ENCODE results near the gene SLC7A11. TPM values are rescaled to one million over a fixed set of nuclear protein-coding genes. Genes with fewer than 3 reads are reported as not detected.

Gene SLC7A11
- total RNA-seq = 7.6 and 11.8 TPM in 2 replicates

DNA sequence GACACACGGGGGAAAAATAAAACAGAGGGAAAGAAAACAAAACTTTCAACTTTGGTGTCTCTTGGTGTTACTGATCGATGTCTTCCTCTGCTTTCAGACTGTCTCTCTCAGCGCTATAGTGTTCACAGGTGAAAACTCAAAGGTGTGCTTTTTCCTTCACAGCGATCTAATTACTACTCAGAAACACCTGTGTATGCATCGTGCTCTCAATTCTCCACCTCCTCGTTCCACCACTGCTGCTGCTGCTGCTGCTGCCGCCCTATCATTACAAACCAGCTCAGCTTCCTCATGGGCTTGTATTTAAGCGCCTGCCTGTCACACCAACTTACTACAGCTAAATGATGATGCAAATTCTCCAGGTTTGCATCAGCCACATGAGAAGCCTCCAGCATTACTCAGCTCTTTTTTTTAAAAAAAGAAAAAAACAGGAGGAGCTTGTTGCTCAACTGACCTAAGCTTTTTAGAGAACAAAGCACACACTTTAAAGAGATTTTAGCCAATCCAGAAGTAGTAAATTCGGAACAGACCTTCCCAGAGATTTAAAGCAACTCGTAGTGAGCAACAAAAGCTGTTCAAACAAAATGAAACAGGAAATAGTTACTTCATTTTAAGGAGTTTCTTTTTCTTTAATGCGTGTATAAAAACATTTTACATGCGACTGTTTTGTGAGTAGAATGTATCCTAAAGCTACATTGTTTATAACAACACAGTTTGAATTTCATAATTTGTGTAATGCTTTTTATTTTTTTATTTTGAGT is at the start of gene SLC7A11:
Gene SLC7A11 (minus strand): TSS at position 274 of the 758 bp plus-strand sequence. CDS start 280 bp downstream, outside the sequence.

